Panc1 (cell line): ENCODE results near the gene C1QC. TPM values are rescaled to one million over a fixed set of nuclear protein-coding genes. Genes with fewer than 3 reads are reported as not detected.

Experiments used
- ATAC-seq: fragments of 200-7000 bp; cut with Tn5 transposase; 2 replicates; pipeline ENCODE4 v1.9.1; 2020; ENCODE audit warnings: mild to moderate bottlenecking, moderate library complexity
- BruUV-seq: library from RNA; stranded (reverse); fragments of 400-500 nt; replicated peaks from 2 replicates; lab custom pipeline; 2021; lab: Mats Ljungman, UMichigan
- CTCF ChIA-PET: fragments of 300-600 bp; sonication (Branson Sonifier 250); formaldehyde crosslinking; loops from one replicate; lab custom pipeline; 2022; ENCODE audit warnings: antibody characterized with exemption; lab: Charles Lee
- POLR2A ChIA-PET: fragments of 300-600 bp; sonication (Branson Sonifier 250); formaldehyde crosslinking; loops from one replicate; lab custom pipeline; 2022; ENCODE audit warnings: antibody characterized with exemption; lab: Charles Lee
- DNase-seq: peaks from one replicate; pipeline ENCODE4 v3.0.0-alpha.2; 2010; ENCODE audit warnings: low read depth, low spot score
- H3K27ac ChIP-seq: 2 replicates; pipeline ENCODE4 v1.5.1; 2011; ENCODE audit warnings: mild to moderate bottlenecking, low read length, inconsistent platforms
- H3K27me3 ChIP-seq: fragments of 200-500 bp; sonication (Bioruptor generic); 2 replicates; pipeline ENCODE4 v1.6.0; 2014; ENCODE audit warnings: low read length, inconsistent platforms; ENCODE audit not compliant: control insufficient read depth, insufficient read depth
- H3K36me3 ChIP-seq: fragments of 200-500 bp; sonication (Bioruptor generic); 2 replicates; pipeline ENCODE4 v1.5.1; 2014; ENCODE audit warnings: inconsistent platforms, mild to moderate bottlenecking, low read length, moderate library complexity; ENCODE audit not compliant: control insufficient read depth, insufficient read depth
- H3K4me1 ChIP-seq: 2 replicates; pipeline ENCODE4 v1.5.1; 2011; ENCODE audit warnings: inconsistent platforms, mild to moderate bottlenecking, low read length, moderate library complexity; ENCODE audit not compliant: control insufficient read depth, insufficient read depth
- H3K4me3 ChIP-seq, 2 experiments: 2 replicates each; pipeline ENCODE4 v1.5.1; 2011 to 2012; ENCODE audit warnings: low read depth in 2 of 2, low read length in 2 of 2, mild to moderate bottlenecking in 2 of 2, inconsistent platforms in 1 of 2, moderate library complexity in 1 of 2
- H3K9me3 ChIP-seq: fragments of 200-500 bp; sonication (Bioruptor generic); 2 replicates; pipeline ENCODE4 v1.5.1; 2014; ENCODE audit warnings: low read depth, mild to moderate bottlenecking, inconsistent platforms, low read length, moderate library complexity; ENCODE audit not compliant: control insufficient read depth, insufficient read depth
- CTCF ChIP-seq: fragments of 450-650 bp; IDR thresholded peaks from 2 replicates; pipeline ENCODE4 v1.5.1; 2017; ENCODE audit warnings: mild to moderate bottlenecking
- POLR2AphosphoS5 ChIP-seq: IDR thresholded peaks from 2 replicates; pipeline ENCODE4 v1.6.1; 2012; ENCODE audit warnings: mild to moderate bottlenecking, low read depth, low read length, moderate library complexity
- REST ChIP-seq, 2 experiments: IDR thresholded peaks; 2 replicates each; pipeline ENCODE4 v1.6.1; 2011 to 2012; ENCODE audit warnings: low read depth in 2 of 2, control low read depth in 1 of 2, low read length in 1 of 2, mild to moderate bottlenecking in 1 of 2, moderate library complexity in 1 of 2; ENCODE audit not compliant: insufficient read depth in 1 of 2
- SIN3A ChIP-seq: IDR thresholded peaks from 2 replicates; pipeline ENCODE4 v1.6.1; 2012; ENCODE audit warnings: low read depth, mild to moderate bottlenecking, low read length, moderate library complexity, borderline replicate concordance; ENCODE audit not compliant: insufficient read depth
- TCF7L2 ChIP-seq: IDR thresholded peaks from 2 replicates; pipeline ENCODE4 v1.6.1; 2011; ENCODE audit warnings: mild to moderate bottlenecking, low read depth, low read length, inconsistent platforms
- in situ Hi-C: cut with HindIII; loops from 2 replicates; pipeline ENCODE4 v1.10.0; 2016; ENCODE audit warnings: low sequenced_read_pairs, low pct_unique_long_range_greater_than_20kb
- intact Hi-C: fragments of 100-400 bp; cut with micrococcal nuclease; formaldehyde crosslinking; loops from one replicate; pipeline ENCODE4 v1.10.0; 2022; ENCODE audit not compliant: unreplicated experiment
- microRNA-seq: library from miRNA; unstranded; fragments of <30 nt; microRNA quantifications from one replicate; pipeline ENCODE4 v1.1.0, GENCODE V29; 2020; ENCODE audit not compliant: unreplicated experiment
- total RNA-seq: library from RNA; stranded (reverse); gene quantifications from one replicate; pipeline ENCODE4 v1.2.1, GENCODE V29; 2021; ENCODE audit not compliant: unreplicated experiment

Gene C1QC
- total RNA-seq, 1 experiment from 2014 or later: 0.64 TPM

- Histone ChIP-seq H3K4me3 (no peak overlapping the region), H3K4me1 (no peaks in the 10 kb centered on the region), H3K9me3 (no peaks in the 10 kb centered on the region), H3K27me3 (no peaks in the 10 kb centered on the region), H3K27ac (no peak overlapping the region), H3K36me3 (no peaks in the 10 kb centered on the region)
- intact Hi-C loops (no loop called here), in situ Hi-C loops (no loop called here)
- ATAC-seq (no peak), DNase-seq (no peak)
- no TSS peak for BruUV-seq
- ChIA-PET CTCF (no interaction called here), POLR2A (no interaction called here)
- no peak for TF ChIP-seq TCF7L2
- no peak for TF ChIP-seq POLR2AphosphoS5
- TF ChIP-seq CTCF: no peak
- TF ChIP-seq SIN3A: no peak
- no peak for TF ChIP-seq REST (IDR thresholded peaks at IDR 0.05; ENCODE audit: insufficient read depth in 1 of 2, low read depth in 2 of 2, low read length in 1 of 2)
These were observed 50.7 kb downstream of the C1QC start for GRCh38 chr1:22694172-22694571.

GRCh38 chr1:22696610-22697009, 53.2 kb downstream of the C1QC start:
- in situ Hi-C loops: no loop called here
- TF ChIP-seq REST (IDR thresholded peaks at IDR 0.05; ENCODE audit: insufficient read depth in 1 of 2, low read depth in 2 of 2, low read length in 1 of 2): no peak
- no peak for TF ChIP-seq POLR2AphosphoS5
- no peak for TF ChIP-seq TCF7L2
- TF ChIP-seq CTCF: no peak
- TF ChIP-seq SIN3A: no peak
- H3K4me3 ChIP-seq: no peak overlapping the region
- intact Hi-C loops: no loop called here
- no peaks in the 10 kb centered on the region for H3K4me1 ChIP-seq
- no peak overlapping the region for H3K27ac ChIP-seq
- CTCF ChIA-PET: no interaction called here
- no TSS peak for BruUV-seq
- POLR2A ChIA-PET: no interaction called here
- no peak for ATAC-seq
- no peaks in the 10 kb centered on the region for H3K36me3 ChIP-seq
- no peaks in the 10 kb centered on the region for H3K27me3 ChIP-seq
- DNase-seq: no peak
- H3K9me3 ChIP-seq: no peaks in the 10 kb centered on the region

Small RNAs within 50 kb of the gene (microRNA-seq; reads per million reads assigned to microRNA genes)
- gene MIR6127: not detected

Other genes starting within 250 kb of the C1QC start
- 24.3 TPM for gene ZBTB40, start 191.8 kb upstream of the C1QC start, total RNA-seq
- not detected for gene EPHA8, start 80.1 kb upstream of the C1QC start, total RNA-seq
- gene C1QA, start 7.0 kb upstream of the C1QC start, total RNA-seq: 0.41 TPM
- 0.33 TPM for gene C1QB, start 9.6 kb downstream of the C1QC start, total RNA-seq
- gene EPHB2, start 67.2 kb downstream of the C1QC start, total RNA-seq: 29.0 TPM